NCI-H1436 (cell line): ENCODE data around the gene OSBPL9.
"Not testable (repeated sequence)": the region's sequence is repeated elsewhere in the genome, so short reads cannot be mapped to it uniquely, and the experiment has no call there.

Experiments
- DNase-seq: peaks from one replicate; lab custom pipeline; 2025; lab: John Stamatoyannopoulos, UW

OSBPL9 gene

DNA sequence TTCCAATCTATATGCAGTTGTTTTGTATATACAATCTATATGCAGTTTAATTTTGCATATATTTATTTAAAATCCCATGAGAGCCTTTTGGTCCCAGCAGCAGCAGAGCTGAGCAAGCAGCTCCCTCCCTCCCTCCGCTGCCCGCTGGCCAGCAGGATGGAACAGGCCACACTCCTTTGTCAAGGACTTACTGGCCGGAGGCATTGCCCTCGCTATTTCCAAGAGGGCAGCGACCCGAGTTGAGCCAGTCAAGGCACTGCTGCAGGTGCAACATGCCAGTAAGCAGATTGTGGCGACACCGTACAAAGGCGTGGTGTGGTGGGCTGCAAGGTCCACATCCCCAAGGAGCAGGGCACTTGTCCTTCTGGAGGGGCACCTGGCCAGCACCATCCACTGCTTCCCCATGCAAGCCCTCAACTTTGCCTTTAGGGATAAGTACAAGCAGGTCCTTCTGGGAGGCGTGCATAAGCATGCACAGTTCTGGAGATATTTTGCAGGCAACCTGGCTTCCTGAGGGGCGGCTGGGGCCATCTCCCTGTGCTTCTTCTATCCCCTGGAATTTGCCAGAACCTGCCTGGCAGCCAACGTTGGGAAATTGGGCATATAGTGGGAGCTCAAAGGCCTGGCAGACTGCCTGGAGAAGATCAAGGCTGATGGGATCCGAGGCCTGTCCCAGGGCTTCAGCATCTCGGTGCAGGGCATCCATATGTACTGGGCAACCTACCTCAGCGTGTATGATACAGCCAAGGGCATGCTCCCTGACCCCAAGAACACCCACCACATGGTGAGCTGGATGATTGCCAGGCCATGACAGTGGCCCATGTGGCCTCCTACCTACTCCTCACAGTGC, 92.2 kb downstream of the OSBPL9 start:
- DNase-seq: no peak

DNA sequence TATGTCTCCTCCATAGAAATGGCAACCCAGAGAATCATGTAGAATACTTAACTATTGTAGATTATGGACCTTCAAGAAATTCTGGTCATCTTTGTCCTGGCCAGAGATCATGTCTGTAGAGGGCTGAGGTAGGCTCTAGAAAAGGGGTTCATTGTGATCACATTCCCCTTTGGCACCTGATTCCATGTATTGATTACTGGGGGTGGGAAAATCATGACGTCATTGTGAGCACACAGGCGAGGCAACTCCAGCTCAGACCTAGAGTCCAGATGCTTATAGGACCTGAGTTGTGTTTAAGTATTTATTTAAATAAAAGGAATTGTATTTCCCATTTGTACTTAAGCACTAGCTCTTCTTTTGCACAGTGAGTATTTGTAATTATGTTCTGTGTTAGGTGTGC, 93.1 kb downstream of the OSBPL9 start:
- DNase-seq: no peak

DNA sequence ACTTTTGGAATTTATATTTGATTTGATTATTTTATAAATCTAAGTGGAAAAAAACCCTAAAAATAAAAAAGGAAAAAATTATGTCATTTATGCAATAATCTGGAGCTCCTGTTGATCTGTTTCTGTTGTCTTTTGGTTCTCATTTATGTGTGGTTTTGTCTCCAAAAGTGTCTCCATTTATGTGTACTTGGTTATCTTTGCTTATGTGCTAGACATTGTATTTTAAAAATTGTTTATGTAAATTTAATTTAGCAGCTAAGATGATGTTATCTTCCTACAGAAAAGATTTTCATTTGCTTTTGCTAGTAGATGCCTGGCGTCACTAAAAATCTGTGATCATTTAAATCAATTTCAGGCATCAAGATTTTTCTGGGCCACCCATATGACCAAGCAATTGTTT, 95.7 kb downstream of the OSBPL9 start:
- DNase-seq: no peak

DNA sequence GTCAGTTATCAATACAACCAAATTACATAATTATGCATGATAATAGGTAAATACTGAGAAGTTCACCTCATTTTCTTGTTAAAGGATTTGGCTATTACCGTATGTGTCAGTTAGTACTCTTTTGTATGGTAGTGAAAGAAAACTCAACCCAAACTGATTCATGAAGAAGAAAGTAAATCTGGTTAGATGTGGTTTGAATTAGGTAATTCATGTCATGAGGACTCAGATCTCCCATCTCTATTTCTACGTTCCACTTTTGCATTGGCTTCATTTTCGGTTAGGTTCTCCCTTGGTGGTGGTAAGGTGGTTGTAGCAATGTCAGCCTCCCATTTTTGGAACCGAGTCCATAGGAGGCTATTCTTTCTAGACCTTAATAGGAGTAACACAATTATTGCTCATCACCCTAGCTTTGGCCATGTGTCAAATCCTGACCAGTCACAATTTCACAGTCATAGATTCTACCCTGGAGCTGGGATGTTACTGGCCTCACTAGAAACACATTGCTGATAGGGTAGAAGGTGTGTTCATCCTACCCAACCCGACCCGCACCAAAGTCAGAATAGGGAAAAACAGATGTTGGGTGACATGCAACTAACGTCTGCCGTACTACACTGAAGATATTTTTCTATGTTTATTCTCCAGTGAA, 97.6 kb downstream of the OSBPL9 start:
- DNase-seq: no peak

DNA sequence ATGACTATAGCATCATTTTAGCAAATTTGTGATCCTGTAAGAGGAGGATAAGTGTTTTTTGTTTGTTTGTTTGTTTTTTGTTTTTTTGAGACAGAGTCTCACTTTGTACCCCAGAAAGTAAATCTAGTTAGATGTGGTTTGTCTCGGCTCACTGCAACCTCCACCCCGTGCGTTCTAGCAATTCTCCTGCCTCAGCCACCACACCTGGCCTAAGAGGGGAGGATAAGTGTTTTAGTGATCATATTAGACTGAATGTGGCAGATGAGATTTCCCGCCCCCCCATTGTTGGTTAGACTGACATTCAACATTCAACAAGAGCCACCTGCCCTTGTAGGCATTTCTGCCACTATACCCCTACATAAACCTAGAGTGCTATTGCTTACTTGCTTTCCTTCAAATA, 98.5 kb downstream of the OSBPL9 start:
- no peak for DNase-seq

DNA sequence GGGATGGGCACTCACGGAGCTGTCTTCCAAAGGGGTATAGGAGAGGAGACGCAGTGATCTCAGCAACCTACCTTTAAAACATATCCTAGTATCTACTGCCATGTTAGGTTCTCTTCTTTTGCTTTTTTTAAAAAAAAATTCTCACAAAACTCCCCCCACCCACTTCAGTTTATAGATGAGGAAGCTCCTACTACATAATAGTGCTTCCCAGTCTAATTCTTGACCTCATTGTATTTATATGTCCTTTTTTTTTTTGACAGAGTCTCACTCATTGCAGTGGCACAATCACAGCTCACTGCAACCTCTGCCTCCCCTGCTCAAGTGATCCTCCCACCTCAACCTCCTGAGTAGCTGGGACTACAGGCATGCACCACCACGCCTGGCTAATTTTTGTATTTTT, 99.9 kb downstream of the OSBPL9 start:
- no peak for DNase-seq

DNA sequence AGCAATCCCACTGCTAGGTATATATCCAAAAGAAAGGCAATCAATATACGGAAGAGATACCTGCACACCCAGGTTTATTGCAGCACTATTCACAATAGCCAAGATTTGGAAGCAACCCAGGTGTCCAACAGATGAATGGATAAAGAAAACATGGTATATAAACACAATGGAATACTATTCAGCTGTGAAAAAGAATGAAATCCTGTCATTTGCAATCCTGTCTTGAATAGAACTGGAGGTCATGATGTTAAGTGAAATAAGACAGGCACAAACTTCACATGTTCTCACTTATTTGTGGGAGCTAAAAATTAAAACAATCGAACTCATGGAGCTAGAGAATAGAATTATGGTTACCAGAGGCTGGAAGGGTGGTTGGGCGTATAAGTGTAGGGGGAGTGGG, 101.0 kb downstream of the OSBPL9 start:
- DNase-seq: no peak

DNA sequence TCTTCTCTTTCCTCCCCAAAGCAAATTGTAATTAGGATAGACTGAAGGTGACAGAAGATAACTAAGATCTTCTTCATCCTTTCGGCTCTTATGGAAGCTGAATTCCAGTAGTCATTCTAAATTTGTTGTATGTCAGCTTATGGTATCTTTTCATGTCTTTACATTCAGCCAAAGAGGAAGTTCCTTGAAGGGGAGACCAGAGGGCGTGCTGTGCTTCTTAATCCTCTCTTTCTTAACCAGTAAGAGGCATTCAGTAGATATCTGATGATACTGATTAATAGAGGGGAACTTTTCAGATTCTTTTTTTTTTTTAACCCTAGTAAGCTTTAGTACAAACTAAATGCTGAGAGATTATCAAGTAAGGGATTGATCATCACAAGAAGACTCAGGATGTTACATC, 102.3 kb downstream of the OSBPL9 start:
- DNase-seq: no peak

DNA sequence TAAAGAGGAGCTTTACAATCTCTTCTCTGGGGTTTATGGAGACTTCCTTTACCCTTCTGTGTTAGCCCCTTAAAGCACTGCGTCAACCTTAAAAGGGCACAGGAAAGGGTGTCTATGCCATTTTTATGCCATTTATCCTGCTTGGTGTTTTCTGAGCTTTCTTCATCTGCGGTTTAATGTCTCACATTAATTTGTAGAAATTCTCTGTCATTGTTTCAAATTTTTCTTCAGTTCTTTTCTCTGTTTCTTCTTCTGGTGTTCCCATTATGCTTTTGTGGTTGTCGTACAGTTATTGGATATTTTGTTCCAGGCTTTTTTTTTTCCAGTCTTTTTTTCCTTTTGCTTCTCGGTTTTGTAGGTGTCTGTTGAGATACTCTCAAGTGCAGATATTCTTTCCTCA, 107.9 kb downstream of the OSBPL9 start:
- DNase-seq: no peak

DNA sequence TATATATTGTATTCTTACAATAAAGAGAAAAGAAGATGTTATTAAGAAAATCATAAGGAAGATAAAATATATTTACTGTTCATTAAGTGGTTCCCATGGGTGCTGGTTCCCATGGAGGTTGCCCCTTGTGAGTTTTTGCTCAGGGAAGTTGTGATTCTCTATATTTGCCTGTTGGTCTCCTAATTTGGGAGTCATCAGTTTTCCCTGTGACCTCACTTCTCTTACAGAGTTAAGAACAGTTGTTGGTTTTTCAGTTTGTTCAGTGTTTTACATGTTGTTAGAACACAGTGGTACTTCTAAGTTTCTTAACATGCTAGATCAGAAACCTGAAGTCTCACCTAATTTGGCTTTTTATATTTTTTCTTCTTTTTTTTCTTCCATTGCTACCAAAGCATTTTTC, 109.2 kb downstream of the OSBPL9 start:
- DNase-seq: no peak

DNA sequence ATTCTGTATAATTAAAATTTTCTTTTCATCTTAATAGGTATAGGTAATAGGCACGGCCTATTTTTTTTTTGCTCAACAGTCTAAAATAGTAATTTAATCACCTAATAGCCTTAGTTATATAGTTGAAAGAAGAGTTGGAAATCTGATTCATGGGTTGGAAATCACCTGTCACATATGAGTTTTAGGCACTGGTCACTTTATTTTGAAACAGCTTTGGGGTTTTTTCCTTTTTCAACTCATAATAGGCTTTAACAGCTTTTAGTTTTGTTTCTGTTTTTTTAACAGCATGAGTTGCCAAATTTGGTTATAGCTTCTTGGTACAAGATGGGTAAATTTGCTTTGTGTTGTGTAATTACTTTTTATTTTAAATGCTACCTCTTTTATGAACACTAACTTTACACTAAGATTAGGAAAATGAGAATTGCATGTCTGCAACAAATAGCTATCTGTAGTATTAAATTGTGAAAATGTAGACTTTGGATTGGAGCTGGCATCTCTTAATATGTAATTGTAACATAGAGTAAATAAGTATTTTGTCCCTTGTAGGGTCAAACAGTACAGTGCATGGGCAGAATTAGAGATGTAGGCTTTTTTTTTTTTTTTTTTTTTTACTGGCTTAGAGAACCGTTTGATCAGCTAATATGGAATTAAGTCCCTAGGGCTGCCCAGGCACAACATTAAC, 109.8 kb downstream of the OSBPL9 start:
- DNase-seq: no peak

DNA sequence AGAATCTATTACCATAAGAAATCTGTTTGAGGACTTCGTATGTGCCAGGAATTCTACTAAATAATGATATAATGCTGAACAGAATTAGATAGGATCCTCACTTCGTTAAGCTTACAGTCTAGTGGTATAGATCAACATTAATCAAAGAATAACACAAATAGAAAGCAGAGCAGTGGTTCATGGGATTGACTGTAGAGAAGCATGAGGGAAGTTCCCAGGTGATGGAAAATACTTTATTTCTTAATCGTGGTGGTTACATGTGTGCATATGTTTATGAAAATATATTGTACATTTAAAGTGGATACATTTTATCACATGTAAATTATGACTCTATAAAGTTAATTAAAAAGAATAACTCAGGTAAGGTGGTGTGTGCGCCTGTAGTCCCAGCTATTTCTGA, 110.5 kb downstream of the OSBPL9 start:
- DNase-seq: no peak

DNA sequence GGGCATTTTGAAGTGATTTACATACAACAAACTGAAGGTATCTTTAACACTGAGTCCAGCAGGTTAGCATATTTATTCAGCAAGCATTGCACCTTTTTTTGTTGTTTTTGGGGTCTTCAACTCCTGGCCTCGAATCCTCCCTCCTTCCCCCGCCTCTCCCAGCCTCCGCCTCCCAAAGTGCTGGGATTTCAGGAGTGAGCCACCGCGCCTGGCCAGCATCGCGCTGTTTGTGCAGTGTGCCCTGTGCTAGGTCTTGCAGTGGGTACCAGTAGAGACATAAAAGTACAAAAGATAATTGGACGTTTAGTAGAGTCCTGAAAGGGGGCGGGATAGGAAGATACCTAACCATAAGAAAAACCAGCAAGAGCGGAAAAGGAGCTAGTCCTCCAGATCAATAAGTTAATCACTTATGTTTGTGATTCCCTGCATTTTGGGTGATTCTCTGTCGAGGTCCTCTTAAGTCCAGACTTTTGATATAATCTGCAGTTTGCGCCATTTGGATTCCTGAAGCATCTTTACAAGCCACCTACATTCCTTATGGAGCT, 111.8 kb downstream of the OSBPL9 start:
- DNase-seq: no peak

DNA sequence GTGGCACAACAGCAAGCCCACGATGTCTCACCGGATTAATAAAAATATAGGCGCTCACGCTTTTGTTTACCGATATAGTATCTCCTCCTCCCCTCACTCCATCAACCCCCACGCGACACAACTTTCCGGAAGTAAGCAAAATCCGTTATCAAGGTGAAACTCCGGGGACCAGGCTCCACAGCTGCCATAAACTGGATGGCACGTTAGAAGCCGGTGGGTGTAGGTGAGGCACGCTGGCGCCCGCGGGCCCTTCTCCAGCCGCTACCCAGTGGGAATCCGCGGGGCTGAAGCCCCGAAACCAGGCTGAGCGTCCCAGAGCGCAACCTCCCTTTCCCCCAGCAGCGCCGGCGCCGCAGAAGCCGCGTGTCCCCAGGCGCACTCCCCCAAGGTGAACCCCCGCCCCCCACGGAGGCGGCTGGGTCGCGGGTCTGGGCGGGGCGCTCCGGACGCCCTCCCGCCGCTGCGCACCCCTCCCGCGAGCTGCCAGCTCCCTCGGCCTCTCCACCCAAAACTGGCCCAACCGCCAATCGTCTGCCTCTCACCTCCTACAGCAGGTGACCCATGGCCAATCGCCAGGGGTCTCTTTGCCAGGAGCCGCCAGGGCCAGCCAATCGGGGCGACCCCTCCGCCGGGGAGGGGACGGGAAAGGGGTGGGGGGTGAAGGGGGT, 112.4 kb downstream of the OSBPL9 start:
- peak; percentile 96 for DNase-seq

DNA sequence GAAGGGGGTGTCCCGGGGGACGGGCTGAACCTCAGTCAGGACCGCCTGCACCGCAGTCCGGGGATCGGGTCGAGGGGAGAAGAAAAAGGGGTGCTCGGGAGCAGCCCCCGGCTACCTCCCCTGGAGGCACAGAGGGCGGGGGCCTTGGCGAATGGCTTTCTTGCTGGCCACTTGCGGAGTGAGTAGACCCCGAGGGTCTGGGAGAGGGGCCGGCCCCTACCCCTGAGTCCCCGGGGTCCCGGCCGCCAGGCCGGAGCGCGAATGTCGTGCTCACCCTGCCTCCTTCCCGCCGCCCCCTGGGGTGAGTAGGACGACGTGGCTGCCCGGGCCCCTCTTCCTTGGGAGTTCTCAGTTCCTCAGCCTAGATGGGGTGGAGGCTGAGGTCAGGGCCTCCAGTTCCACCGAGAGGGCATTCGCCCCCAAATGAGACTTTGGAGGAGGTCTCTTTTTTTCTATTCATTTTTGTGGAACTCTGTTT, 113.0 kb downstream of the OSBPL9 start:
- DNase-seq: no peak

DNA sequence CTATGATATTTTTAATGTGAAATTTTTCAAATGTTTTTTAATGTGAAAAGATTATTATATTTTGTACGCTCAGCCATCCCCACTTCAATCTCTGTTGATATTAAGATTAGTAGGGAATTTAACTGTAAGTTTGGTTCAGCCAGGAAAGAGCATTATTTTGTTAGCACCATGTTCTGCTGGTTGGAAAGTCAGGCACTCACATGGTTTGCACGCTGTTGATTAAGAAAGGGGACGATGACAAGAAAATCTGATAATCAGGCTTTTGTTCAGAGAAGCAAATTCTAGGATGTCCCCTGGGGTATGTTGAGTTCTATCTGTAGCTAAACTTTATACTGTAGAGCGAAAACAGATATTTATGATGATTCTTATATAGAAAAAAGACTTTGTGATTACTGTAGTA, 115.1 kb downstream of the OSBPL9 start:
- DNase-seq: no peak

DNA sequence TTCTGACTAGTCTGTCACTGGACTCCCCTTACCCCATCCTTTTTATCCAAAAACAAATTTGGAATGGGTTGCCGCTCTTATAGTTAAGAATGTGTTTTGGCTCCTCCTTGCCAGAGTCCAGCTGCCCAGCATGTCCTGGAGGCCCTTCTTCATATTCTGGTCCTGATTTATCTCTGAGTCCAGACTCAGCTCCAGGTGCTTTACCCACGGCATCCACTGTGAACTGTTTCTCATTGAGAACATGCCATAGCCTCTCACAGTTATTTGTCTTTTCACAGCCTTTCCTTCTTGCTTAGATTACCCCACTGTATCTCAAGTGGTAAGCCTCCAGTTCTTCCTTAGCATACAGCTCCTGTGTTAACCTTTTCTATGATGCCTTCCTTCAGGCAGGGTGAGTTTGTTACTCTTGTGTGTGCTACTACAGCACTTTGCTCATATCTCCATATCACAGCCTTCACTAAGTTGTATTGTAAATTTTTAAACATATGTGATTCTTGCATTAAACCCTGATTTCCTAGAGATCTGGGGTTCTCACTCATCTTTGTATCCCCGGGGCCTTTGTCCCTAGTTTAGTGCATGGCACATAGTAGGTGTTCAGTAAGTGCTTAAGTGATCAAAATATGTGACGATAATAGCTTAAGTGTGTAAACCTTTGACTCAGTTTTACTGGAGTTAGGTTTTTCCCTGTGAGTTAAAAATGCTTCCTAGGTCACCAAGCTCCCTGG, 116.0 kb downstream of the OSBPL9 start:
- no peak for DNase-seq

DNA sequence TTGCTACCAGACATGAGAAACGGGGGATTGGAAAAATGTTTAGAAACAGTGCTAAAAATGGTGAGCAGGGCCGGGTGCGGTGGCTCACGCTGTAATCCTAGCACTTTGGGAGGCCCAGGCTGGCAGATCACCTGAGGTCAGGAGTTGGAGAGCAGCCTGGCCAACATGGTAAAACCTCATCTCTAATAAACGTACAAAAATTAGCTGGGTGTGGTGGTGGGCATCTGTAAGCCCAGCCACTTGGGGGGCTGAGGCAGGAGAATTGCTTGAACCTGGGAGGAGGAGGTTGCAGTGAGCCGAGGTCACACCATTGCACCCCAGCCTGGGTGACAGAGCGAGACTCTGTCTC, 116.5 kb downstream of the OSBPL9 start:
- not testable (repeated sequence) for DNase-seq

DNA sequence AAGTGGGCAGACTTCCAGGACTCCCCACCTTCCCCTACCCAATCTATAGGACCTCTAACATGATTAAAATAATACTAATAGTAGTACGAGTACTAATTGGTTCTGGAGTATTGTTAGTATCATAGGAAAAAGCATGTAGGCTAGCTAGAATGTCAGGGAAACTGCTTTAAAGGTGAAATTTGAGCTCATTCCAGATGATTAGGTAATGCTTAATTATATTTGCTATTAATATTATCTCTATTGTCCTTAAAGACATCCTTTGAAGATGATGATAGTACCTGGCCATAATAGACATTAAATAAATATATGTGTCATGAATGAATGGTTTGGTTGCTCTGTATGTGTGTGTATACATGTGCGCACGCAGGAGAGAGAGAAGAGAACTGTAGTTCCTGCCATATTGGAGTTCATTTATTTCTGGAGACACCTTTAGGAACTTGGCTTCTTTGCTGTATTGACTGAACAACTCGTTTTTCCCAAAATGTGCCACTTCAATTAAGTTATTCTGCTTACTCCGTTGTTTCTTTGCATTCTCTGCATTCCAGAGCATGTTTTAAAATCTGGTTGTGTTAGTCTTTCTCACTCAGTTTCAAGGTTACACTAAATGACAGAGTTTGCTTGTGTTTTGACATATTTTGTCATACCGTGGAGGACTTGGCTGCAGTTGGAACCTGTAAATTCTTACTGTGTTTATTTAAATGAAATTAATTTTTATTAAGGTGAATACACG, 117.1 kb downstream of the OSBPL9 start:
- DNase-seq: no peak

DNA sequence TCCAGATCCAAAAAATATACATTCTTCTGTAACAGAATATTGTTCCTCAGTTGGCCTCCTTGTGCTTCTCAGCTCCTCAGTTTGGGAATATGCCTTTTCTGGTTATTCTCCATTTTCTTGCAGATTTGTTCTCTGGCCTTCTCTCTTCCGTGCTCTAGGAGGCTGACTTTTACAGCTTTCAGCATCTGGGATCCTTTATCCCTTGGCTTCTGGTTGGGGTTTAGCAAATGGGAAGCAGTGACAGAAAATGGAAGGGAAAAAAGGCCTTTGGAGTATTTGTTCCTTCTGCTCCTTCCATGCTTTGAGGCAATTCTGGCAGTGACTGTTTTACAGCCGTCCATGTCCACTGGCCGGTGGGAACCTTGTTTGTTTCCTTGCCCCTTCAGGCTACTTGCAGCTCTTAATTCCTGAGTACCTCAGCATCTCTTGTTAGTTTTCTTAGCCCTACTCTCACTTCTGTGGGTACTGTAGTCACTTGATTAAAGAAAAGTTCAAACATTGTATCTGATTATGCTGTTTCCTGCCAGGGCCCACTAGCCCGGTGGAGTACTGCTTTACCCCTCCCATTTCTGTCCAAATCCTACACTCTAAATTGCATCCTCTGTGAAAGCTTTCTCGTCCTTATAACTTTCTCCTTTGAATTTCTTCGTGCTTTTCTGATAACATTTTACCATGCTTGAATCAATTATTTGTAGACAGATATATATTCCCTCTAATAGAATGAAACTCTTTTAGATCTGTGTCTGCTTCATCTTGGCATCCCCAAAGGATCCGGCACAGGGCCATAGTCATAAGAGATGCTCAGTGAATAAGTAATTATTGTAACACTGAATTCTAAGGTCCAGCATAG, 118.2 kb downstream of the OSBPL9 start:
- no peak for DNase-seq
